ENCODE measurements around the gene ALDH1A1. TPM values are rescaled to one million over a fixed set of nuclear protein-coding genes. Genes with fewer than 3 reads are reported as not detected.

Gene ALDH1A1
- total and polyA plus RNA-seq, 9 of the 15 experiments (the other 6 are each of a cell fraction or from before 2014, with no cell fraction given): 1.8 to 86.3 (median 24.4) TPM

DNA sequence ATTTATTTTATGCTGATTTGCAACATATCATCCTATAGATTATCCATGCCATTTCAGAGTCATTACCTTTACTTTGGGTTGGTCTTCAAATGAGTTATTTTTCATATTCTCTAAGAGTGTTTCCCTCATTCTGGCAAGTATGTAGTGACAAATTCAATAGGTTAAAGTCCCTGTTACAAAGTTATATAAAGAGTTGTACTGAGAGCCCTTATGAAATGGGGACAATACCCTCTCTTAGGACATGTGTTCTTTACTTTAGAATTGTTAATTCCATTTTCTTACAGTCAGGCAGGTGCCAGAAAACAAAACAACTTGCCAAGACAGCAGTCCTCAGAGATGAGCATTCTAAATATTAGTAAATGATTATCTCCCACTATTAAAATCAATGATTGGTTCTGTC is 6.0 kb downstream of the ALDH1A1 start:
- Histone ChIP-seq H3K4me1 (replicated peaks in 1 of 2; ENCODE audit: control insufficient read depth in 2 of 2, insufficient read depth in 2 of 2, low read length in 2 of 2) (peaks cover 0 to 3% of the 10 kb centered on the region in 2 experiments; a peak in 3 of 5 replicates), H3K9me3 (replicated peaks; ENCODE audit: control insufficient read depth, insufficient read depth, low read depth, low read length) (no peaks in the 10 kb centered on the region), H3K79me2 (ENCODE audit: control insufficient read depth, insufficient read depth, low read length) (0 out of 3 replicates have a peak, but pooled peaks cover 7% of the 10 kb centered on the region), H3K27me3 (ENCODE audit: control insufficient read depth in 2 of 2, insufficient read depth in 2 of 2, low read length in 2 of 2) (no peaks in the 10 kb centered on the region), H3K4me2 (ENCODE audit: insufficient read depth, low read length) (no peak overlapping the region), H3K9ac (ENCODE audit: insufficient read depth in 1 of 2, low read depth in 2 of 2, low read length in 2 of 2) (no peak overlapping the region), H3K27ac (ENCODE audit: extremely low read depth, low read depth, low read length) (no peak overlapping the region), H2AFZ (ENCODE audit: low read depth, low read length) (no peak overlapping the region), H3K36me3 (ENCODE audit: control insufficient read depth, insufficient read depth, low read length) (no peaks in the 10 kb centered on the region), H3K4me3 (no peak overlapping the region), H4K20me1 (replicated peaks; ENCODE audit: control insufficient read depth, insufficient read depth, low read length) (no peaks in the 10 kb centered on the region), H3K9me1 (ENCODE audit: control insufficient read depth, insufficient read depth, low read length) (no peaks in the 10 kb centered on the region)
- FAIRE-seq (no peak), ATAC-seq (no peak), DNase-seq (ENCODE audit: extremely low read depth in 1 of 4, low spot score in 3 of 4) (no peak)
- intact Hi-C loops (cut with micrococcal nuclease): no loop called here
- BruUV-seq (replicated peaks): no TSS peak
- CTCF ChIA-PET (ENCODE audit: low intra/inter-chr PET ratio): interaction anchor here (0.6 kb wide), 1 partner anchor 8 kb away, joined by 4 read pairs; no protein-coding TSS in a partner anchor
- in situ Hi-C loops (cut with MboI): no loop called here
- POLR2A ChIA-PET: interaction anchor here (0.6 kb wide), 1 partner anchor 24 kb away, joined by 3 read pairs; no protein-coding TSS in a partner anchor
- TF ChIP-seq, protein P1, sequence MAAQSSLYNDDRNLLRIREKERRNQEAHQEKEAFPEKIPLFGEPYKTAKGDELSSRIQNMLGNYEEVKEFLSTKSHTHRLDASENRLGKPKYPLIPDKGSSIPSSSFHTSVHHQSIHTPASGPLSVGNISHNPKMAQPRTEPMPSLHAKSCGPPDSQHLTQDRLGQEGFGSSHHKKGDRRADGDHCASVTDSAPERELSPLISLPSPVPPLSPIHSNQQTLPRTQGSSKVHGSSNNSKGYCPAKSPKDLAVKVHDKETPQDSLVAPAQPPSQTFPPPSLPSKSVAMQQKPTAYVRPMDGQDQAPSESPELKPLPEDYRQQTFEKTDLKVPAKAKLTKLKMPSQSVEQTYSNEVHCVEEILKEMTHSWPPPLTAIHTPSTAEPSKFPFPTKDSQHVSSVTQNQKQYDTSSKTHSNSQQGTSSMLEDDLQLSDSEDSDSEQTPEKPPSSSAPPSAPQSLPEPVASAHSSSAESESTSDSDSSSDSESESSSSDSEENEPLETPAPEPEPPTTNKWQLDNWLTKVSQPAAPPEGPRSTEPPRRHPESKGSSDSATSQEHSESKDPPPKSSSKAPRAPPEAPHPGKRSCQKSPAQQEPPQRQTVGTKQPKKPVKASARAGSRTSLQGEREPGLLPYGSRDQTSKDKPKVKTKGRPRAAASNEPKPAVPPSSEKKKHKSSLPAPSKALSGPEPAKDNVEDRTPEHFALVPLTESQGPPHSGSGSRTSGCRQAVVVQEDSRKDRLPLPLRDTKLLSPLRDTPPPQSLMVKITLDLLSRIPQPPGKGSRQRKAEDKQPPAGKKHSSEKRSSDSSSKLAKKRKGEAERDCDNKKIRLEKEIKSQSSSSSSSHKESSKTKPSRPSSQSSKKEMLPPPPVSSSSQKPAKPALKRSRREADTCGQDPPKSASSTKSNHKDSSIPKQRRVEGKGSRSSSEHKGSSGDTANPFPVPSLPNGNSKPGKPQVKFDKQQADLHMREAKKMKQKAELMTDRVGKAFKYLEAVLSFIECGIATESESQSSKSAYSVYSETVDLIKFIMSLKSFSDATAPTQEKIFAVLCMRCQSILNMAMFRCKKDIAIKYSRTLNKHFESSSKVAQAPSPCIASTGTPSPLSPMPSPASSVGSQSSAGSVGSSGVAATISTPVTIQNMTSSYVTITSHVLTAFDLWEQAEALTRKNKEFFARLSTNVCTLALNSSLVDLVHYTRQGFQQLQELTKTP (IDR thresholded peaks at IDR 0.05; ENCODE audit: low read depth in 1 of 2, partially characterized antibody in 2 of 2): no peak
- no peak for TF ChIP-seq SRSF1 (IDR thresholded peaks at IDR 0.05; ENCODE audit: low read depth, low read length)
- no peak for TF ChIP-seq ZSCAN32 (CRISPR knock-in tag; IDR thresholded peaks at IDR 0.05)
- TF ChIP-seq, protein P2, sequence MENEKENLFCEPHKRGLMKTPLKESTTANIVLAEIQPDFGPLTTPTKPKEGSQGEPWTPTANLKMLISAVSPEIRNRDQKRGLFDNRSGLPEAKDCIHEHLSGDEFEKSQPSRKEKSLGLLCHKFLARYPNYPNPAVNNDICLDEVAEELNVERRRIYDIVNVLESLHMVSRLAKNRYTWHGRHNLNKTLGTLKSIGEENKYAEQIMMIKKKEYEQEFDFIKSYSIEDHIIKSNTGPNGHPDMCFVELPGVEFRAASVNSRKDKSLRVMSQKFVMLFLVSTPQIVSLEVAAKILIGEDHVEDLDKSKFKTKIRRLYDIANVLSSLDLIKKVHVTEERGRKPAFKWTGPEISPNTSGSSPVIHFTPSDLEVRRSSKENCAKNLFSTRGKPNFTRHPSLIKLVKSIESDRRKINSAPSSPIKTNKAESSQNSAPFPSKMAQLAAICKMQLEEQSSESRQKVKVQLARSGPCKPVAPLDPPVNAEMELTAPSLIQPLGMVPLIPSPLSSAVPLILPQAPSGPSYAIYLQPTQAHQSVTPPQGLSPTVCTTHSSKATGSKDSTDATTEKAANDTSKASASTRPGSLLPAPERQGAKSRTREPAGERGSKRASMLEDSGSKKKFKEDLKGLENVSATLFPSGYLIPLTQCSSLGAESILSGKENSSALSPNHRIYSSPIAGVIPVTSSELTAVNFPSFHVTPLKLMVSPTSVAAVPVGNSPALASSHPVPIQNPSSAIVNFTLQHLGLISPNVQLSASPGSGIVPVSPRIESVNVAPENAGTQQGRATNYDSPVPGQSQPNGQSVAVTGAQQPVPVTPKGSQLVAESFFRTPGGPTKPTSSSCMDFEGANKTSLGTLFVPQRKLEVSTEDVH (IDR thresholded peaks at IDR 0.05; ENCODE audit: low read depth, partially characterized antibody): no peak
- no peak for TF ChIP-seq ZNF124 (CRISPR knock-in tag; IDR thresholded peaks at IDR 0.05)
- TF ChIP-seq RAD51 (IDR thresholded peaks at IDR 0.05; ENCODE audit: borderline replicate concordance, low read depth): no peak
- TF ChIP-seq JUND (IDR thresholded peaks at IDR 0.05; ENCODE audit: borderline replicate concordance, low read depth, low read length): no peak
- TF ChIP-seq JUND (tag; IDR thresholded peaks at IDR 0.05; ENCODE audit: borderline replicate concordance, low read depth, low read length): no peak
- no peak for TF ChIP-seq NRF1 (conservative IDR thresholded peaks at IDR 0.05 in 1 of 2, IDR thresholded peaks at IDR 0.05 in 1 of 2)
- TF ChIP-seq MIER1 (IDR thresholded peaks at IDR 0.05; ENCODE audit: low read depth): no peak
- TF ChIP-seq, protein P3, sequence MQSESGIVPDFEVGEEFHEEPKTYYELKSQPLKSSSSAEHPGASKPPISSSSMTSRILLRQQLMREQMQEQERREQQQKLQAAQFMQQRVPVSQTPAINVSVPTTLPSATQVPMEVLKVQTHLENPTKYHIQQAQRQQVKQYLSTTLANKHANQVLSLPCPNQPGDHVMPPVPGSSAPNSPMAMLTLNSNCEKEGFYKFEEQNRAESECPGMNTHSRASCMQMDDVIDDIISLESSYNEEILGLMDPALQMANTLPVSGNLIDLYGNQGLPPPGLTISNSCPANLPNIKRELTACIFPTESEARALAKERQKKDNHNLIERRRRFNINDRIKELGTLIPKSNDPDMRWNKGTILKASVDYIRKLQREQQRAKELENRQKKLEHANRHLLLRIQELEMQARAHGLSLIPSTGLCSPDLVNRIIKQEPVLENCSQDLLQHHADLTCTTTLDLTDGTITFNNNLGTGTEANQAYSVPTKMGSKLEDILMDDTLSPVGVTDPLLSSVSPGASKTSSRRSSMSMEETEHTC (IDR thresholded peaks at IDR 0.05): no peak
- TF ChIP-seq ZNF785 (CRISPR knock-in tag; IDR thresholded peaks at IDR 0.05): no peak
- no peak for TF ChIP-seq CHD1 (IDR thresholded peaks at IDR 0.05; ENCODE audit: low read length)
- TF ChIP-seq, protein P4, sequence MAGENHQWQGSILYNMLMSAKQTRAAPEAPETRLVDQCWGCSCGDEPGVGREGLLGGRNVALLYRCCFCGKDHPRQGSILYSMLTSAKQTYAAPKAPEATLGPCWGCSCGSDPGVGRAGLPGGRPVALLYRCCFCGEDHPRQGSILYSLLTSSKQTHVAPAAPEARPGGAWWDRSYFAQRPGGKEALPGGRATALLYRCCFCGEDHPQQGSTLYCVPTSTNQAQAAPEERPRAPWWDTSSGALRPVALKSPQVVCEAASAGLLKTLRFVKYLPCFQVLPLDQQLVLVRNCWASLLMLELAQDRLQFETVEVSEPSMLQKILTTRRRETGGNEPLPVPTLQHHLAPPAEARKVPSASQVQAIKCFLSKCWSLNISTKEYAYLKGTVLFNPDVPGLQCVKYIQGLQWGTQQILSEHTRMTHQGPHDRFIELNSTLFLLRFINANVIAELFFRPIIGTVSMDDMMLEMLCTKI (IDR thresholded peaks at IDR 0.05; ENCODE audit: partially characterized antibody): no peak
